Measurements from ENCODE around the gene CRP.
"Not testable (repeated sequence)": the region's sequence is repeated elsewhere in the genome, so short reads cannot be mapped to it uniquely, and the experiment has no call there.

CRP gene

GRCh38 chr1:159699246-159699645 lies 15.1 kb downstream of the CRP start:
- no peak for DNase-seq

GRCh38 chr1:159687511-159687910 lies 26.9 kb downstream of the CRP start:
- DNase-seq = no peak

- no peak for DNase-seq
Measured at GRCh38 chr1:159686599-159687299, 27.6 kb downstream of the CRP start.

- no peak for DNase-seq
Measured at GRCh38 chr1:159678939-159679338, 35.5 kb downstream of the CRP start.

GRCh38 chr1:159675046-159675445 lies 39.3 kb downstream of the CRP start:
- no peak for DNase-seq

GRCh38 chr1:159672390-159672789 lies 42.0 kb downstream of the CRP start:
- DNase-seq = not testable (repeated sequence)

- no peak for DNase-seq
Measured at GRCh38 chr1:159669338-159669737, 45.1 kb downstream of the CRP start.

GRCh38 chr1:159668739-159669138 lies 45.6 kb downstream of the CRP start:
- DNase-seq = no peak

- no peak for DNase-seq
Measured at GRCh38 chr1:159664247-159664646, 50.1 kb downstream of the CRP start.

GRCh38 chr1:159663552-159663951 lies 50.8 kb downstream of the CRP start:
- DNase-seq = no peak
